ENCODE data around the gene STRIT1.

GRCh38 chr3:155292133-155292532 is 1.4 kb downstream of the STRIT1 start:
- TF ChIP-seq CTCF (IDR thresholded peaks at IDR 0.05; ENCODE audit: poor library complexity, severe bottlenecking): no peak
- no peak for TF ChIP-seq RAD21 (conservative IDR thresholded peaks at IDR 0.05)
- no peak for TF ChIP-seq TAF1 (IDR thresholded peaks at IDR 0.05; ENCODE audit: low read depth)

Data from neural cell (in vitro differentiated cells).